ENCODE measurements around the gene CMIP. TPM values are rescaled to one million over a fixed set of nuclear protein-coding genes. Genes with fewer than 3 reads are reported as not detected.

Gene CMIP
- total and polyA plus RNA-seq, 10 of the 15 experiments (the other 5 are each of a cell fraction or from before 2014, with no cell fraction given) = 1.2 to 43.2 (median 4.4) TPM

DNA sequence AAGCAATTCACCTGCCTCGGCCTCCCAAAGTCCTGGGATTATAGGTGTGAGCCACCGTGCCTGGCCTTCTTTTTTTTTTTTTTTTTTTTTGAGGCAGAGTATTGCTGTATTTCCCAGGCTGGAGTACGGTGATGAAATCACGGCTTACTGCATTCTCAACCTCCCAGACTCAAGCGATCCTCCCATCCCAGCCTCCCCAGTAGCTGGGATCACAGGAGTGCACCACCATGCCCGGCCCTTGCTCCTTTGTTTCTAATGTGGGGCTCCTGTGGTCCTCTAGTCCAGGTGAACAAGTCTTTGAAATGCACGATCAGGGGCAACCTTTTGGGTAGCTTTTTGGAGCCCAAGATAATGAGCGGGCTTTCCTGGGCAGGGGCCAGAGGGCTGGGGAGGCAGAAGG lies 23.2 kb downstream of the CMIP start:
- H2AFZ ChIP-seq (ENCODE audit: control insufficient read depth, low read depth, low read length) = no peak overlapping the region
- H3K9ac ChIP-seq (ENCODE audit: control insufficient read depth, insufficient read depth, low read length) = no peak overlapping the region
- peaks cover 29% of the 10 kb centered on the region for H3K4me1 ChIP-seq (ENCODE audit: control insufficient read depth, insufficient read depth, low read length)
- H3K4me2 ChIP-seq (ENCODE audit: control insufficient read depth, insufficient read depth) = no peak overlapping the region
- peaks cover 8 to 11% of the 10 kb centered on the region in 2 experiments; a peak in 3 of 4 replicates for H3K36me3 ChIP-seq (ENCODE audit: control insufficient read depth in 2 of 2, insufficient read depth in 2 of 2, low read length in 1 of 2)
- no peaks in the 10 kb centered on the region for H3K27me3 ChIP-seq (replicated peaks in 1 of 2; ENCODE audit: control insufficient read depth in 2 of 2, insufficient read depth in 2 of 2, low read length in 1 of 2)
- ChIA-PET SMC1A (ENCODE audit: uncharacterized antibody, unreplicated experiment) (interaction anchor here (0.7 to 3.6 kb wide), 2 partner anchors 12 to 175 kb away, joined by 4 to 39 read pairs; no protein-coding TSS in a partner anchor), CTCF (no interaction called here), POLR2A (no interaction called here), RAD21 (ENCODE audit: unreplicated experiment) (no interaction called here)
- no peaks in the 10 kb centered on the region for H4K20me1 ChIP-seq (ENCODE audit: control insufficient read depth, insufficient read depth)
- no peak for TF ChIP-seq FOXK2 (IDR thresholded peaks at IDR 0.05)
- no peak for TF ChIP-seq HCFC1 (IDR thresholded peaks at IDR 0.05; ENCODE audit: low read length)
- TF ChIP-seq ESRRA (IDR thresholded peaks at IDR 0.05; ENCODE audit: low read length) = no peak
- TF ChIP-seq ASH2L (IDR thresholded peaks at IDR 0.05; ENCODE audit: borderline replicate concordance, low read depth) = no peak
- no peak for TF ChIP-seq E2F4 (IDR thresholded peaks at IDR 0.05; ENCODE audit: low read depth, low read length)
- TF ChIP-seq IKZF2 (IDR thresholded peaks at IDR 0.05) = no peak
- no peak for TF ChIP-seq FOS (IDR thresholded peaks at IDR 0.05; ENCODE audit: borderline replicate concordance, extremely low read depth, insufficient read length)
- H3K27ac ChIP-seq (ENCODE audit: control insufficient read depth, insufficient read depth) = no peak overlapping the region
- 100% methylated on average over 6 of the region's 8 CpGs for WGBS (ENCODE audit: insufficient coverage, insufficient replicate concordance, low lambda C conversion rate, missing lambda C conversion rate)
- ATAC-seq = no peak
- H3K9me3 ChIP-seq (replicated peaks; ENCODE audit: control insufficient read depth, insufficient read depth, low read length) = no peaks in the 10 kb centered on the region
- intact Hi-C loops (cut with micrococcal nuclease; ENCODE audit: unreplicated experiment) = no loop called here
- H3K79me2 ChIP-seq (ENCODE audit: control insufficient read depth, insufficient read depth, low read length) = peaks cover 46% of the 10 kb centered on the region
- no peak for FAIRE-seq
- BruUV-seq (replicated peaks) = no TSS peak
- in situ Hi-C loops (cut with MboI) = no loop called here
- no peak overlapping the region for H3K4me3 ChIP-seq
- no peak for DNase-seq (ENCODE audit: low read depth, low spot score)

All from GM12878 (cell line).